ENCODE results near the gene ASPDH.

ASPDH gene

DNA sequence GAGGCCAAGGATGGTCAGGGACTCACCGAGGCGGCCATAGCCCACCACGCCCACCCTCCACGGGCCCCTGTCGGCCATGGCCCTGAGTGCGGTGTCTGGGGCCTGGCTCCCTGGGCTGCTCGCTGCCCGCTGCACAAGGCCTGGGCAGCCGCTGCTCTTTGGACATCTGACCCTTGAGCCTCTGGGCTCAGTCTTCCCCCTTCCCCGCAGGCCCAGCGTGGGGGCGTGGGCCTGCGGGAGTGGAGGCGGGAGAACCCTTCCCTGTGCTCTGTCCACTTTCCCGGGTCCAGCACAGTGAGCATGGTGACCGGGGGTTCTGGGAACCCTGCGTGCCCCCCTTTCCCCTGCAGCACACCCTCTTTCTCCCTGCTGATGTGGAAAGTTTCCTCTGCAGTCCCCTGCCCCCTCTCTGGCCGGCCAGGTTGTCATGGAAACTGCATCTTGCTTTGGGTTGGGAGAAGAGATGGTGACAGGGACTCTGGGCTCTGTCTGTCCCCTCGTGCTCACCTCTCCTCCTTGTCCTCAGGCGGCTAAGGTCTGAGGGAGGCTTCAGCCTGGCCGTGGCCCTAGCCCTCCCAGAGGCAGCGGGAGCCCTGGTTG is at the start of gene ASPDH:
Gene ASPDH (minus strand): TSS at position 168 of the 600 bp plus-strand sequence. CDS start 90 bp downstream, at position 78.
- H3K27me3 Mint-ChIP-seq, result peaks cover 24 to 32% of the 10 kb centered on the region in 2 donors
- peak within 1 kb of the TSS in 1 of 2 donors; percentile 17 for H3K4me3 Mint-ChIP-seq
- peak within 1 kb of the TSS; percentile 76 for H3K27ac Mint-ChIP-seq

DNA sequence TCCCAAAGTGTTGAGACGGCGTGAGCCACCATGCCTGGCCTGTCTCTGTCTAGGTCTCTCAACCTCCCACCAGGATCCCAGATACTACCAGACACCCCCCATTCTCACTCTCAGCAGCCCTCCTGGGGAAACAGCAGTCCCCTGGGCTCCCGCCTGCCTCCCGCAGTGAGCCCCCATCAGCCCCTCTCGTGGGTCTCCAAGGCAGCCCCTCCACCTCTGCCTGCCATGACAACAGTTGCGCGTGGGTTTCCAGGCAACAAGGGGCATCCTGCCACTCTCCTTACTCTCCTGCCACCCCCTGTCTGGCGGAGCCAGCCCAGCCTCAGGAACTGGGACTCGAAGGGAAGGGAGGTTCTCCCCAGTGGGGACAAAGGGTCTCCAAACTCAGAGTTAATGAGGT is 49.3 kb upstream of the ASPDH start:
- no peak overlapping the region for H3K4me3 Mint-ChIP-seq

More for the DNA sequence above, at the start of gene ASPDH:
- no peak for ATAC-seq (replicated peaks)
- Mint-ChIP-seq H3K36me3 (peaks cover 3 to 10% of the 10 kb centered on the region in 2 donors), H3K4me1 (peaks cover 22 to 32% of the 10 kb centered on the region in 2 donors), H3K9me3 (no peaks in the 10 kb centered on the region)
- no peak for DNase-seq

DNA sequence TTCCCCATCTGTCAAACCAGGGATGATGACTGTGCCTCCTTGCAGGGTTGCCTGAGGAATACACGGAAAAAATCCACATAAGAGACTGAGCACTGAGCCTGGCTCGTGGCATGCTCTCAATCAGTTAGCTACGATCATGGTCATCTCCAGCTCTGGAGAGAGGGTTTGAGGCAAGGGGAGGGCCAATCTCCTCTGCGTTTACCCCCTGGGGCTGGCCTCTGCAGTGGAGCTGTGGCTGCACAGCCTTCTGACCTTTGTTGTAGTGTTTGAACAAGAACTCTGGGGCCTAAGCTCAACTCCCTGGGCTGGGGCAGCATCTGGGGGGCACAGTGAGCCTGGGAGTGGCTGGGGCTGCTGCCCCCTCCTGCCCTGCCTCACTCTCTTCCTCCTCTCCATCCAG is 48.6 kb upstream of the ASPDH start:
- Mint-ChIP-seq H3K27ac (no peak overlapping the region), H3K4me1 (peaks cover 22% of the 10 kb centered on the region in 2 donors), H3K4me3 (no peak overlapping the region), H3K27me3 (peaks cover 66 to 75% of the 10 kb centered on the region in 2 donors), H3K9me3 (no peaks in the 10 kb centered on the region), H3K36me3 (no peaks in the 10 kb centered on the region)
- ATAC-seq (replicated peaks) (no peak), DNase-seq (no peak)

More for the DNA sequence above, 49.3 kb upstream of the ASPDH start:
- no peak for DNase-seq
- Mint-ChIP-seq H3K27me3 (peaks cover 62 to 70% of the 10 kb centered on the region in 2 donors), H3K9me3 (no peaks in the 10 kb centered on the region), H3K36me3 (no peaks in the 10 kb centered on the region), H3K27ac (no peak overlapping the region), H3K4me1 (peaks cover 22% of the 10 kb centered on the region in 2 donors)
- ATAC-seq (replicated peaks), result no peak

- no peak for DNase-seq
- Mint-ChIP-seq H3K36me3 (no peaks in the 10 kb centered on the region), H3K27ac (no peak overlapping the region), H3K4me3 (no peak overlapping the region), H3K9me3 (no peaks in the 10 kb centered on the region), H3K27me3 (peaks cover 68 to 73% of the 10 kb centered on the region in 2 donors), H3K4me1 (peaks cover 10 to 13% of the 10 kb centered on the region in 2 donors)
- ATAC-seq (replicated peaks), result no peak
These were observed 45.9 kb upstream of the ASPDH start for GRCh38 chr19:50559636-50560035.

DNA sequence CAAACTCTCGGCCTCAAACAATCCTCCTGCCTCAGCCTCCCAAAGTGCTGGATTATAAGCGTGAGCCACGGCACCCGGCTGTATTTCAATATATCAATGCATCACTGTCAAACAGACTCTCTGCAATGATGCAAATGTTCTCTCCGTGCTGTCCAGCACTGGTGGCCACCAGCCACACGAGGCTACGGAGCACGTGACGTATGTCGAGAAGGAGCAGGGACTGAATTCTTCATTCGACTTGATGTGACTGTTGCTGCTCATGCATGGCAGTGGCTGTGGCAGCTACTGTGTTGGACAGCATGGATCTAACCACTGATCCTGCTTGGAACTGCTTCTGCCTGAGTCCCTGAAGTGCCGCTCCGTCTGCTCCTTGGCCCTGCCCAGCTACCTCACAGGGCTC is 44.7 kb upstream of the ASPDH start:
- Mint-ChIP-seq H3K27ac (no peak overlapping the region), H3K4me1 (peaks cover 8 to 10% of the 10 kb centered on the region in 2 donors), H3K27me3 (peaks cover 66 to 72% of the 10 kb centered on the region in 2 donors), H3K9me3 (no peaks in the 10 kb centered on the region), H3K4me3 (no peak overlapping the region), H3K36me3 (no peaks in the 10 kb centered on the region)
- ATAC-seq (replicated peaks) (no peak), DNase-seq (no peak)

DNA sequence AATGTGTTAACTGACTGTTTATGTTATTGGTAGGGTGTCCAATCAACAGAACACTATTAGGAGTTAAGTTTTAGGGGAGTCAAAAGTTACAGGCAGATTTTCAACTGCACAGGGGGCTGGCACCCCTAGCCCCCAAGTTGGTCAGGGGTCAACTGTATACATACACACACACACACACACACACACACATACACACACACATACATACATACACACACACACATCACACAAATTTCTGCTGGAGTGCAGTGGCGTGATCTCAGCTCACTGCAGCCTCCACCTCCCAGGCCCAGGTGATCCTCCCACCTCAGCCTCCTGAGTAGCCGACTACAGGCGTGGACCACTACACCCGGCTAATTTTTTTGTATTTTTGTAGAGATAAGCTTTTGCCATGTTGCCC is 44.3 kb upstream of the ASPDH start:
- H3K4me1 Mint-ChIP-seq, result peaks cover 8 to 10% of the 10 kb centered on the region in 2 donors
- ATAC-seq (replicated peaks) (no peak), DNase-seq (no peak)
- no peak overlapping the region for H3K4me3 Mint-ChIP-seq
- no peaks in the 10 kb centered on the region for H3K36me3 Mint-ChIP-seq
- H3K27ac Mint-ChIP-seq, result no peak overlapping the region
- H3K9me3 Mint-ChIP-seq, result no peaks in the 10 kb centered on the region
- H3K27me3 Mint-ChIP-seq, result peaks cover 66 to 72% of the 10 kb centered on the region in 2 donors

DNA sequence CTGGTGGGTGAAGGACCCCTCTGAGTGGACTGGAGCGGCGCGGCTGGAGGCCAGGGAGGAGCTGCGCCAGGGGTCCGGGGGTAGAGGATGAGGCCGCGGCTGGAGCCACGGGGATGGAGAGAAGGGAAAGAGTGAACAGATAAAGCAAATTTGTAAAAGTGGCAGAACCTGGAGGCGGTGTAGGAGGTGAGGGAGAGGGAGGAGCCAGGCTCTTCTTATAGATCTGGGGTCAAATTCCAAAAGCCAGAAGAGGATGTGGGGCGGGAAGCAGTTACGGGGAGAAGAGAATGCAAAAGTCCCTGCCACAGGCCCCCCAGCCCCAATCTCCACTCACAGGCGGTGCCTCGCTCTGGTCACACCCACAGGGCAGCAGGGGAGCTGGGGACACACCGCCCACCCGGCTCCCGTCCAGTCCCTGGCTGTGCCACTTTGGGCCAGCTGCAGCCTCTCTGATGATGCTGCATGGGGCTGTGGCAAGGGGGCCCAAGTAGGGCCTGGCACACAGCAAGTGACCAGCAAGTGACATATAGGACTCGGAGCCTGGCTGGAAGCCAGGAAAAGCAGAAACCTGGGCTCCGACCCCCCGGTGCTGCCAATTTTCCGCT is 43.4 kb upstream of the ASPDH start:
- Mint-ChIP-seq H3K4me3 (peak overlapping the region; percentile 17 to 52), H3K27me3 (peaks cover 66 to 72% of the 10 kb centered on the region in 2 donors), H3K27ac (no peak overlapping the region)

GRCh38 chr19:50556282-50557008 is 42.7 kb upstream of the ASPDH start:
- DNase-seq (peak; percentile 68), ATAC-seq (replicated peaks) (peak; percentile 86 to 89)
- H3K4me3 Mint-ChIP-seq, result peak overlapping the region; percentile 78 to 97

More for the DNA sequence above, 43.4 kb upstream of the ASPDH start:
- Mint-ChIP-seq H3K36me3 (no peaks in the 10 kb centered on the region), H3K4me1 (peaks cover 10 to 12% of the 10 kb centered on the region in 2 donors), H3K9me3 (no peaks in the 10 kb centered on the region)
- DNase-seq, result no peak
- no peak for ATAC-seq (replicated peaks)

GRCh38 chr19:50555450-50556281 is 42.0 kb upstream of the ASPDH start:
- ATAC-seq (replicated peaks) (no peak), DNase-seq (no peak)
- H3K27me3 Mint-ChIP-seq, result peaks cover 70 to 82% of the 10 kb centered on the region in 2 donors
- no peaks in the 10 kb centered on the region for H3K9me3 Mint-ChIP-seq
- peak overlapping the region; percentile 78 to 97 for H3K4me3 Mint-ChIP-seq
- no peak overlapping the region for H3K27ac Mint-ChIP-seq
- H3K36me3 Mint-ChIP-seq, result no peaks in the 10 kb centered on the region
- H3K4me1 Mint-ChIP-seq, result peaks cover 15% of the 10 kb centered on the region in 2 donors

More at GRCh38 chr19:50556282-50557008, 42.7 kb upstream of the ASPDH start:
- H3K27ac Mint-ChIP-seq, result peak overlapping the region; percentile 93
- no peaks in the 10 kb centered on the region for H3K36me3 Mint-ChIP-seq
- peaks cover 14 to 15% of the 10 kb centered on the region in 2 donors for H3K4me1 Mint-ChIP-seq
- peaks cover 71 to 78% of the 10 kb centered on the region in 2 donors for H3K27me3 Mint-ChIP-seq
- H3K9me3 Mint-ChIP-seq, result no peaks in the 10 kb centered on the region

DNA sequence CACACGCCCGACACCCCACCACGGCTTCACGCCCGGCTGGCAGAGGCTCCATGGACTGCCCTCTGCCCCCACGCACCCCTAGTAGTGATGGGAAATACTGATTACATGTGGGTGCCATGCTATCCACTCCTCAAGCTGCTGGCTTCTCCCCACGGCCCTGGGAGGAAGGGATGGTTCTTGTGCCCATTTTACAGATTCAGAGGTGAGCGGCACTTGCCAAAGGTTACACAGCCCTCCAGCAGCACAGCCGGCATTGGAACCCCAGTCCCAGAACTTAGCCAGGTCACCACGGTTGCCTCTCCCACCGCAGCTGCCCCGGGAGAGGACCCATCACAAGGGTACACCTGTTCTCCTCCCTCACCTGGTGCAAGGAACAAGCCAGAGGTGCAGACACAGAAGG is 41.3 kb upstream of the ASPDH start:
- H3K36me3 Mint-ChIP-seq, result no peaks in the 10 kb centered on the region
- H3K27me3 Mint-ChIP-seq, result peaks cover 76 to 88% of the 10 kb centered on the region in 2 donors
- DNase-seq, result no peak
- no peak overlapping the region for H3K27ac Mint-ChIP-seq
- H3K4me3 Mint-ChIP-seq, result no peak overlapping the region
- peaks cover 15 to 17% of the 10 kb centered on the region in 2 donors for H3K4me1 Mint-ChIP-seq
- ATAC-seq (replicated peaks), result no peak
- no peaks in the 10 kb centered on the region for H3K9me3 Mint-ChIP-seq

GRCh38 chr19:50554212-50554611 is 40.5 kb upstream of the ASPDH start:
- Mint-ChIP-seq H3K9me3 (no peaks in the 10 kb centered on the region), H3K4me3 (no peak overlapping the region), H3K27ac (no peak overlapping the region), H3K4me1 (peaks cover 15 to 17% of the 10 kb centered on the region in 2 donors), H3K27me3 (peaks cover 82 to 90% of the 10 kb centered on the region in 2 donors), H3K36me3 (no peaks in the 10 kb centered on the region)
- ATAC-seq (replicated peaks), result no peak
- DNase-seq, result no peak

DNA sequence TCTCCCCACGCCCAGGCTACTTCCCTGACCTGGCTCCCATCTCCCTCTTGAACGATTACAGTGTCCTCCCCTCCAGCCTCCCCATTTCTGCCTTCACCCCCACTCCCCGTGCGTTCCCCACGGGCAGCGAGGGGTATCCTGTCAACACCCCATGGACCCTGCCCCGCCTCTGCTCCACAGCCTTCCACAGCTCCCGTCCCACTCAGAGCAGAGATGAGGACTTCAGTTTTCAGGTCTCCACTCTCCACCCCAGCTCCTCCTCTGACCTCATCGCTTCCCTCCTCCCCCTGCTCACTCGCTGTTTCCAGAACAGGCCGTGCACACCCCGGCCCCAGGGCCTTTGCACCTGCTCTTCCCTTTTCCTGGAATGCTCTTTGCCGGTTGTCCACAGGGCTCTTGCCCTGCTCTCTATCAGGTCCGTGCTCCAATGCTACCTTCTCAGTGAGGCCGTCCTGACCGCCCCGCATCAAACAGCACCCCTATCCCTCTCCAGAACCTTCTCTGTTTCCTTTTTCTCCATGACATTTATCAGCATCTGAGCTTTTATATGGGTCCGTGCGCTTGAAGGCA is 39.5 kb upstream of the ASPDH start:
- peaks cover 15 to 17% of the 10 kb centered on the region in 2 donors for H3K4me1 Mint-ChIP-seq
- no peaks in the 10 kb centered on the region for H3K36me3 Mint-ChIP-seq
- DNase-seq, result no peak
- no peaks in the 10 kb centered on the region for H3K9me3 Mint-ChIP-seq
- ATAC-seq (replicated peaks), result no peak
- H3K27ac Mint-ChIP-seq, result no peak overlapping the region
- H3K27me3 Mint-ChIP-seq, result peaks cover 79 to 86% of the 10 kb centered on the region in 2 donors
- H3K4me3 Mint-ChIP-seq, result no peak overlapping the region

DNA sequence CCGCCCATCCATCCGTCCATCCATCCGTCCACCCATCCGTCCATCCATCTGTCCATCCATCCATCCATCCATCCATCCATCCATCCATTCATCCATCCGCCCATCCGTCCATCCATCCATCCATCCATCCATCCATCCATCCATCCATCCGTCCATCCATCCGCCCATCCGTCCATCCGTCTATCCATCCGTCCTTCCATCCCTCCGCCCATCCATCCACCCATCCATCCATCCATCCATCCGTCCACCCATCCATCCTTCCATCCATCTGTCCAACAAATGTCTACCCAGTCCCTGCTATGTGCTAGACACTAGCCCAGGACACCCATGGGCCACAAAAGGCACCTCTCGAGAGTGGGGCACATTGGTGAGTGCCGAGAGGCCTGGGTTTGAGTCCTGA is 38.8 kb upstream of the ASPDH start:
- DNase-seq (no peak), ATAC-seq (replicated peaks) (no peak)
- H3K27me3 Mint-ChIP-seq, result peaks cover 77 to 80% of the 10 kb centered on the region in 2 donors
- no peak overlapping the region for H3K27ac Mint-ChIP-seq
- H3K4me1 Mint-ChIP-seq, result peaks cover 15 to 17% of the 10 kb centered on the region in 2 donors
- H3K36me3 Mint-ChIP-seq, result no peaks in the 10 kb centered on the region
- H3K9me3 Mint-ChIP-seq, result no peaks in the 10 kb centered on the region
- no peak overlapping the region for H3K4me3 Mint-ChIP-seq
